ENCODE results near the gene WDFY4.

DNA sequence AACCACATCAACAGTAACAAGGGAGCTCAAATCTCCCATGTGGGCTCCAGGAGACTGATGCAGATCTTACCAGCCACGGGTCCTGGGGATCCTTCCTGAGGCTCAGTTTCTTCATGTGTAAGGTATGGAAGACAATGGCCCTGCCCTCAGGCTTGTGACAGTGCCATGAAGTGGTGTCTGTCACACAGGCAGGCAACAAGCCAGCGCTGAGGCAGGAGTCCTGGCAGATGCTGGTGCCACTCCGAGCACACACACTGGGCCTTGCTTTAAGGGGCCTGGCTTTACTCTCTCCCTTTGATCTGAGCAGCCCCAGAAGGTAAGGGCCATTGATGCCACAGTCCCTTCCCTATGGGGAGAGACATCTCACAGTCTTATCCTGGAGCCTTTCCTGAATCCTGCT lies 283.4 kb downstream of the WDFY4 start:
- TF ChIP-seq EZH2 (IDR thresholded peaks at IDR 0.05; ENCODE audit: low read length) (no peak), CTCF (optimal IDR thresholded peaks at IDR 0.05 in 1 of 3, IDR thresholded peaks at IDR 0.05 in 1 of 3, conservative IDR thresholded peaks at IDR 0.05 in 1 of 3; ENCODE audit: extremely low read depth in 1 of 3, insufficient read depth in 2 of 3, low read length in 3 of 3) (no peak)

All from keratinocyte (primary cell).